Left kidney (tissue), 2 donors: ENCODE data around the gene NSMCE3. TPM values are rescaled to one million over a fixed set of nuclear protein-coding genes. Genes with fewer than 3 reads are reported as not detected.
"Not testable (repeated sequence)": the region's sequence is repeated elsewhere in the genome, so short reads cannot be mapped to it uniquely, and the experiment has no call there.

Source experiments
- DNase-seq: peaks from one replicate; pipeline ENCODE4 v3.0.0-alpha.2; 2013
- polyA plus RNA-seq: library from polyadenylated mRNA; unstranded; fragments of 120-200 nt; gene quantifications from one replicate; pipeline ENCODE4 v1.2.1, GENCODE V29; 2013; ENCODE audit not compliant: insufficient read length

NSMCE3 gene
- polyA plus RNA-seq, 1 donor = 8.2 TPM

DNA sequence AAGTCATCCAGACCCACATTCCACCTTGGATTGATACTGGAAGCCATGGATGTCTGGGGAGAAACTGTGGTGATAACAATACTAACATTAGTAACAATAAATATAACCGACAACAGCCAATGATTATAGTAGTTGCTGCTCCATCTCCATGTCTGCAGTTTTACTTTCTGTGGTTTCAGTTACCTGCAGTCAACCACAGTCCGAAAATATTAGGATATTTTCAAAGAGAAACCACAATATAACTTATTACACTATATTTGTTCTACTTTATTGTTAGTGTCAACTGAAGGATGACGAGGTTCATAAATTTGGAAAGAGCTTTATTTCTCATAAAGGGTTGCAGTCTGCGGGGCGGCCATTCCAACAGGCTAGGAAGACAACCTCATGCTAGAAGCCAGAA is 2.6 kb upstream of the NSMCE3 start:
- no peak for DNase-seq

DNA sequence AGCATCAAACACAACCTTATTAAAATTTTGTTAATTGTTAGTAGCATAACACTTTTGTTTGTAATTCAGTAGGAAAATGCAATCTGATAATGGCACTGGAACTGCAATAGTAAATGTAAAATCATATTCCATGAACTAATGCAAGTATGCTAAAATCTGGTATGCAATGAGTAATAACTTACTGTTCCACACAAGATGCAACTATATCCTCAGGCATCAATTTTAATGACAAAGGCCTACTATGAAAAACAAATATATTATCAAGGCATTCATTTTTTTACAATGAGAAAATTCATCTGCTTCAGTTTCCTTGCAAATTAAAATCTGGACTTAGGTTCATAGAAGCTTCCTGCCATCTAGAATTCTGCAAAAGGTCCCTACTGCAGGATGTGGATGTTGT is 1.4 kb upstream of the NSMCE3 start:
- DNase-seq = no peak

DNA sequence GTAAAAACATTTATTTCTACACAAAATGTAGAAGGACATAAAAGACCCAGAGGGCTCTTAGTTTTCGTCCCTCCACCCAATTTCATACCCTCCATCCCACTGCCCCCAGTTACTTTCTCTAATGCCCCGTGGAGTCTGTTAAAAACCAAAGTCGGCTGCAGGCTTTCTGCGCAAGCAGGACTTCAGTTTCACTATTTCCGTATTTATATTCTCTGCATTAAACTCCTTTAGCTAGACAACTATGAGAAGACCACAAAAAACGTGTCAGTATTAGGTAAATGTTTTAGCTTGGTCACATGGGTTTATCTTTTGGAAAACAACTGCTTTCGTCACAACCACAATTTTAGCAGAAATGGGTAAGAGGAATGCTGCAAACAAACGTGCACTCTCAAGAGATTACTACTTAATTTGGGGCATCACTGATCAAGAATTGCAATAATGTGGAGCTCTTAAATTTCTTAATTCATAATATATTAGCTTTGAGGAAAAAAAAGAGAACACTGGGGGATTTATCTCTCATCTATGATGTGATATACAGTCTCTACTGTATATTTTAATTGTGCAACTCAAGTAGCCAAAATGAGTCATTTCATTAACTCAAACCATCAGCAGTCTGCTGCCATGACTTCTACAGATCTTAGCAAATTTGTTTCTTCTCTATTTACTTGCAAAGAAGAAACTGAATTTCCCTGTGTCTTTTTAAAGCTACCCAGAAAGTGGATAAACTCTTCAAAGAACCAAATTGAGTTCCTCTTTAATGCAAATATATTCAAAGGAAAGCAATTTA is 740 bp upstream of the NSMCE3 start:
- peak; percentile 22 for DNase-seq

DNA sequence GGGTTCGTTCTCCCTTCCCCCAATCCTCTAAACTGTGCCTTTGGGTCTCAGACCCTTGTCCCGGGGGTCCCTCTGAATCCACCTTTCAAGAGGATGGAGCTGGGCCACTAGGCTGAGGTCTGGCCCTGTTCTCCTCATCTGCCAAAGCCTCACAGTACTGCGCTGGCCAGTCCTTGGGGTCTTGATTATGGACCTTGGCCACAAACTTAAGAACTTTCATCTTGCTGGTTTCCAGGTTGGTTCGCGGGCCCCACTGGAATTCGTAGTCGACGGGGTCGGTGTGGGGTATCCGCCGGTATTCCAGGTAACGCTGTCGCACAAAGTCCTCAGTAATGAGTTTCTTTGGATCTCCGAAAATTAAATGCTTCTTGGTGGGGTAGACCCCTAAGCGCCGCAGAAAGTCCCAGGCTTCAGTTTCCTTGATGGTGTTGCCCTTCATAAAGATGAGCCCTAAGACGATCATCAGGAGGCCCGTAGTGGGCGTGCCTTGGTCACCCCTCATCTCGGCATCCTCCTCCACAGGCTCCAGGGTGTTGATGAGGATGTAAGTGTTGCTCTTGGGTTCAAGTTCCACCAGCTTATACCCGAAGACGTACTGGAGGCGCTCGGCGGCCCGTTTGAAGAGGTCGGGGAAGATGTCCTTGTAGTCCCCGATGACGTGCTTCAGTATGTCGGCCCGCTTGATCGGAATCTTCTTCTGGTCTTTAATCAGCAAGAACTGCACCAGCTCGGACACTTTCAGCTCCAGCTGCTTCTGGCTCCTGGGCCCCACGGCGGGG is 727 bp downstream of the NSMCE3 start:
- peak; percentile 38 for DNase-seq

DNA sequence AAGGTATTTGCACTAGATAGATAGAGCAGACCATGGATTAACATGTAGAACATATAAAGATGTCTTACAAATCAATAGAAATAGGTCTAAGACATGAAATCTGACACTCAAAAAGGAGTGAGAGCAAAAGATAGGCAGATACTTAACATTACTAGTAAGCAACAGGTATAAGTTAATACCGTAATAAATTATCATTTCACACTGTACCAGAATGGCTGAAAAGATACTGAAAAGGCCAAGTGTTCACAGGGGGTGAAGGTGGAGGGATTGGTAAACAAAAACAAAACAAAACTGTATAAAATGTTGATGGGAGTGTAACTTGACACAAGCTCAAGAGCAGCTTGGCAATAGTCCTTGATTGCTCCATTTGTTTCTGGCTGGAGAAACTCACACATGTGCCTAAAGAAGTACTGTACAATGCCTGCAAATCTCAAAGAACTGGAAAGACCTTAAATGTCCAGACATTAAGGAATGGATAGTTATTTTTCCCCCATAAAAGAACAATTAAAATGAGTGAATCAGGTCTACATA is 3.5 kb downstream of the NSMCE3 start:
- no peak for DNase-seq

DNA sequence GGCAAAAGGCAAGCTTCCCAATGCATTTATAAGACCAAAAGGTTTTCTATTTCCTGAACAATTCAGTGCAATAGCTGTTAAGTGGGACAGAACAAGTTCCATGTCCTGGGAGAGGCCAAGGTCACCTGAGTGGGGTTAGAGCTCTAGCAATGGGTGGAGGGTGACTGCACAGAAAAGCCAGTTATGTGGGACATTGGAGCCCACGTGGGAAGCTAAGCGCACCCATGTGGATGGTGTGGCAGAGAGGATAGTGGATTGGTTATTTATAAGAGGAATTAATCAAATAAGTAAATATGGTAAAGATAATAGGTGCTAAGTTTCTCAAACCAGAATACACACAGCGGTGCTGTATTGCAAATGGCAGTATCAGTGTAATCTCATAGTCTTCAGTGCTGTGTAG is 6.3 kb downstream of the NSMCE3 start:
- no peak for DNase-seq

DNA sequence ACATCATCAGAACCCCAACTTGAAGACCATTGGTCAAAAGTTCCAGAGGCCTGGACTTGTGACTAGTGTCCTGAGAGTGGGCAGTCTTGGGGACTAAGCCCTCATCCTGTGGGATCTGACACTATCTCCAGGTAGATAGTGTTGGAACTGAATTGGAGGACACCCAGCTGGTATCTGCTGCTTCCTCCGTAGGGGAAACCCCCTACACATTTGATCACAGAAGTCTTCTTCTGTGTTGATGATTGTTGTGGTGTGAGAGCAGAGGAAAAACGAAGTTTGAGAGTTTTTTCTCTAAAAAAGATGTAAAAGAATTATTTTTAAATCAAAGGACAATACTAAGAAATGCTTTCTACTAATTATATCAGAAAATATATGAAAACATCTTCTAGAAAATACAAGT is 6.9 kb downstream of the NSMCE3 start:
- no peak for DNase-seq

DNA sequence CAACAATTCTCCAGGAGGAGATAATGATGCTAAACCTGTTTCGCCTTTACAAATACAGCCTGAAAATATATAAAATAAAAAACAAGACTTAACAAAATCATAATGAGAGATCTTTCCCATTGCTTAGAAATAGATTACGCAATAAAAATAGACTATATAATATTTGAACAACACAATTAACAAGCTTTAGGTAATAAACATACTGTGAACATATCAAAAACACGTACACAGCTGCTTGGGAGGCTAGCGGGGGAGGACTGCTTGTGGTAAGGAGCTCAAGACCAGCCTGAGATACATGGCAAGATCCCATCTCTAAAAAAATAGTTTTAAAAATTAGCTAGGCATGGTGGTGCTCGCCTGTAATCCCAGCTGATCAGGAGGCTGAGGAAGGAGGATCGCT is 8.7 kb downstream of the NSMCE3 start:
- no peak for DNase-seq

DNA sequence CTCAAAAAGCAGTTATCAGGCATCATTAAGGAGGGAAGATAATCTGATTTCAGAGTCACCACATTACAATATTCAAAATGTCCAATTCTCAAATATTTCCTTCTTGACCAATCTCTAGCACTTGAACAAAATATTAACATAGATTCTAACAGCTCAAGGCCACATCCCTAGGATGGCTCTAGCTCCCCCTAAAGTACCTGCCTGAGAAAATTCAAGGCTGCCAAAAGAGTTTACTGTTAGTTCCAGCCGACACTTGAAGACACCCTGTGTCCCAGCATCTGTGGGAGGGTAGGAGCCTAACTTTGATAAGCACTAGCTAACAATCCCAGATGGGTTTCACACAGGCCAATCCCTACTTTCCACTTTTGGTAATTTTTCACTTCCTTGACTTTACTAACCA is 10.4 kb downstream of the NSMCE3 start:
- no peak for DNase-seq

DNA sequence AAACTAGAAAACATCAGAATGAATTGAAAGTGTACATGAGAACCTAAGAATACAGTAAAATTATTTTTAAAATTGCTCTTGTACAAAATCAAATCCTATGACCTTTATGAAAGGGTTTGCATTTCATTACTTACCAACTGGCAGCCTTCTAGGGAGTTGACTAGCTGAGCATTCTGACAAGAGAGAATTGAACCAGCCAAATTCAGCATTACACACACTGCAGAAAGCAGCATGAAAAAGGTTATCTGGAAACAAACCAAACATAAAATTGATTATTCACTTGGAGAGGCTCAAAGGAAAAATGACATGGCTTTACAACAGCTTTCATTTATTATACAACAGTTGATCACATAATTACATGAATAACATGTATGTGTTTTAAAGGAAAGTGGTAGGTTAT is 17.4 kb downstream of the NSMCE3 start:
- no peak for DNase-seq

DNA sequence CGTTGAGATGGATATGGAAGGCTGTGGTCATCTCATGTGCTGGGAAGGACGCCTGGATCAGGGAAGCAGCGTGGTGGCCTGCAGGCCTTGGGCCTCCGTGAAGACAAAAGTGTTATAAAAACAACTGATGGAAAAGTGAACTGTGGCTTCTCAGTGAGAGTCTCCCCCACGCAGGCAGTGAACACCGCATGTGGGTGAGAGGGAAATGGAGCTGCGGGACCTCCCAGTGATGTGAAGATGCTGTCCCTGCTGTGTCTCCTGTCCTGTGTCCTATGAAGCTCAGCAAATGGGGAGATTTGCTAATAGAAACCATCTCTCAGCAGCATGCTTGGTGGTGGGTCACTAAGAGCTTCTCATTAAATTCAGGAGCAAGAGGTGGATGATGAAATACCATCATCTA is 25.1 kb downstream of the NSMCE3 start:
- DNase-seq = no peak

DNA sequence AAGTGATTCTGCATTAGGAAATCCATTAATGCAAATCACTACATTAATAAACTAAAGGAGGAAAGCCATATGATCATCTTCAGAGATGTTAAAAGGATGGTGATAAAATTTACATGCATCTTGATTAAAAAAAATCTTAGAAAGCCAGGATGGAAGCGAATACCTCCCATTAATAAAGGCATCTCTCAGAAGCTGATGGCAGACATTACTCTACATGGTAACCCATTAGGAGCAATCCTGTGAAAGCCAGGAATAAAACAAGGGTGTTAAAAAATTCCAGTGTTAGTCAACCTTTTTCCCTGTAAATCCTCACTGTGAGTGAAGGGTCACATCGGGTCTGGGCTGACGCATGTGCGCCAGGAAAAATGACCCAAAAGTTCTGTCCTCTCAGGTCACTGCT is 25.5 kb downstream of the NSMCE3 start:
- no peak for DNase-seq

DNA sequence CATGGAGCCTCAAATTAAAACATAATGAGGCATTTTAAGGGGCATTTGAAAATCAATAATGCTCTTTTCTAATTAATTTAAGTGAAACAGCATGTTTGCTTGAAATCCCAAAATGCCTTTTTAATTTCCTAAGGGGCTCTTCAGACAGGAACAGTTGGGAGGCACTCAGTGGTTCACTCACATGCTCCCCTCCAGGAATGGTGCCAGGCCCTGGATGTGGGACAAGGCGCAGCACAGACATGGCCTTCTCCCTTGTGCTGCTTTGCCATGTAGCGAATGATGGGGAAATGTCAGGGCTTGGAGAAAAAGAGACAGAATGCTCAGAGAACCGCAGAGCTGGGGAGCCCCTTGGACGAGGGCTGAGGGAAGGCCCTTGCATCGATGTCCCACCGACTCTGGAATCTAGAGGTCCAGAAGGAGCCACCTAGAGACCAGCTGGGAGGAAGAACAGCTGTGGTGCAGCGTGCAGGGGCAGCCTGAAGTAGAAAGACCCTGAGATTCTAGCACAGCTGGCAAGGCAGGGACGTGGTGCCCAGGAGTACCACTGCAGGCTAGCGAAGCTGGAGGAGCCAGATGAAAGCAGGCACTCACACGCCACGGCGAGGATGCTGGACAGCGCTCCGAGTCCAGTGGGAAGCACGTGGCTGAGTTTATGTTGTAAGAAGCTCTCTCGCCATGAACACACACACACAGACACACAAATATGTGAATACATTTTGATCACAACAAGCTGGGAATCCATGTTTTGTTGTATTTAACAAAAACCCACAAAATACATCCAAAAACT is 27.0 kb downstream of the NSMCE3 start:
- no peak for DNase-seq

DNA sequence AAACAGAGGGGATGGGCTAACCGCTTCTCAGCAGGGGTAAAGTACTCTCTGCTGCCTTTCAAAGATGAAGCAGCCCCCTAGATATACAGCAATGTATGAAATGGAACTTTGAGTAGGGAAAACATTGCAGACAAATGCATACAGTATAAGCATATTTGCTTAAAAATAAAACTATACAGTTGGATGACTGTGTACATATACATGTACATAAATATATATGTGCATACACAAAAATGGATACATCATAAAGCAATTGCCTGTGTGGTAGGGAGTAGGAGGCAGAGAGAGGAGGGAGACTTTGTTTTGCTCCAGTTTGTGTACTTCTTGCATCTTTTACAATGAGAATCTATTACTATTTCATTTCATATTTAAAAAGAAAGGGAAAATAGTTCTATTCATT is 28.4 kb downstream of the NSMCE3 start:
- no peak for DNase-seq

DNA sequence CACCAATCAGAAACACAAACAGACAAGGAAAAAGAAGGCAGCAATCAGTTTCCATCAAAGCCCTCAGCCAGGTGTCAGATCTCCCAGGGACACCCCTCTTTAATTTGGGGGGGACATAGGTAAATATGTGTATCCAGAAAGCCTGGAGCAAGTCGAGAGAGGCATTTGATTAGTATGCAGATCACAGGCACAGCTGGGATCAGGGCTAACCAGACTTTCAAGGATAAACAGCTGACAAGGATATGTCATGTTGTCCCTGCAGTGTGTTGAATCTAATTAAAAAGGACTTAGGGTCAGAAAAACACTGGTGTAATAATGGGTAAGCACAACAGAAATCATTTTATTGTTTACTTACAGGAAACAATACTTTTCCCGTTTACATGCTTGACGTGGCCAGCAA is 30.2 kb downstream of the NSMCE3 start:
- DNase-seq = no peak

DNA sequence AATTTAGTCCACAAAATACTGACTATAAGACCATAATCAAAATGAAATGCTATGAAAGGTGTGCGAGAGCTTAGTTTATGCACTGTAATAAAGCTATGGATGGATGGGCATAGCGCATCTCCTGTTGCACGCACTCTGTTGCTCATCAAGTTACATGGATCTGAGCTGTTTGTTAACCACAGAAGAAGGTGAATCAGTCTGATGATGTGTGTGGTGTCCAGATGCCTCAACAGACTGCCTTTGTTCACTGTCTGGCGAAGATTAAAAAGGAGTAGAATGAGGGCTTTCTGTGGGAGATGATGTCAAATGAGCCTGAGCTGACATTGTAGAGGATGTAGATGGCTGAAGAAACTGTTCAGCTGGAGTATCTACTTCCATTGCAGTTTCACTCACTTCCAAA is 36.1 kb downstream of the NSMCE3 start:
- DNase-seq = no peak

DNA sequence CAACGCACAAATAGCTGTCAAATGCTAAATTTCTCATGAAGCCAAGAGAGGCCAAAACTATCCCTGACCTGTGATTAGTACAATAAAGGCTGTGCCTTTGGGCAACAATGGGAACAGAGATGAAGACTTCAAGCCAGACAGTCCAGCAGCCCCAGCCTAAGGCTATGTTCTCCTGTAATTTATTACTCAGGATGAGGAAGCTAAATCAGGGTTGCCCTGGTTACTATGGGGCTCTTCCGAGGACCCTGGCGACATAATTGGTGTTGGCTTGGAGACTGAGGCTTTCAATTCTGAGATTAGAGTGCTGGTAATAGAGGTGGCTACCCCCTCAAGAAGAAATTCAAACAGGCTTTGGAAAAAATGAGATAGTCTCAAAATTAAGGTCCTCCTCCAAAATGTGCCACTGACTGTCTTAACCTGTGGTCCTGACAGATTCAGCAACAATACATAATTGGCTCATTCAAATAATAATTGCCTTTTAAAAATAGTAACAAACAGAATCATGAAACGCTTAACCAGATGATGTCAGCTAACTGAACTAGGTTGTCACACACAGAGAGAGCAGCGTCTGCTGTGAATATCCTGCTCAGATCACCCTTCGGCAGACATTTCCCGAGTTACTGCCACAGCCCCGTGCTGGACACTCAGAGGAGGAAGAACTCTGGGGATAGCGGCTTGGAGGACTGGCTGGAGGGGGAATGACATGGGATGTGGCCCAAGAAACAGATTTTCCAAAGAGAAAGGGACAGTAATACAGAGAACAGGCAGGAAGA is 43.0 kb downstream of the NSMCE3 start:
- DNase-seq = no peak

DNA sequence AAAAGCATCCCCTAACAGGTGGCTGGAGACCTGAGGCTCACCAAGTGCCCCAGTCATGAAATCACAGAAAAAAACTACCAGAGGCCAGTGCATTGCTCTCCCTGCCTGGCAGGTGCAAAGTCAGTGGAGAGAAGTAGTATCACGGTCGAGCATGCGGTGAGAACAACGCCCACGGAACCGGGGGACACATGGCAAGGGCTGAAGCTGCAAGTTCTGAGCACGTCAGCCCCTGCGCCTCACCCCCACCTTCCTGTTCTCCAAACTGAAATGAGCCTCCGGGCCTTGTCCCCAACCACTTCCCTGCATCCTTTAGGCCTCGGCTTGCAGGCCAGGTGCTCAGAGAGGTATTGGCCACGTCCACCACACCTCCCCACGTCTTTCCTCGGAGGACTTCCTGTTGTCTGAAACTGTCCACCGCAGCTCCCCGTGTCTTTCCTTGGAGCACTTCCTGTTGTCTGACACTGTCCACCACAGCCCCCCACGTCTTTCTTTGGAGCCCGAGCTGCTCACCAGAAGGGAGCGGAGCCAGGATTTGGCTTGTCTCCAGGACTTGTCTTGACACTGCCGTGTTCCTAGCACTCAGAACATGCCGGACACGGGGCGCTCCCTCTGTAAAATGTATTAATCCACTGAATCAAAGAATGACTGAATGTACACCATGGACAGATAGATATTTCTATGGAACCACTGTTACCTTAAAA is 43.9 kb downstream of the NSMCE3 start:
- no peak for DNase-seq

DNA sequence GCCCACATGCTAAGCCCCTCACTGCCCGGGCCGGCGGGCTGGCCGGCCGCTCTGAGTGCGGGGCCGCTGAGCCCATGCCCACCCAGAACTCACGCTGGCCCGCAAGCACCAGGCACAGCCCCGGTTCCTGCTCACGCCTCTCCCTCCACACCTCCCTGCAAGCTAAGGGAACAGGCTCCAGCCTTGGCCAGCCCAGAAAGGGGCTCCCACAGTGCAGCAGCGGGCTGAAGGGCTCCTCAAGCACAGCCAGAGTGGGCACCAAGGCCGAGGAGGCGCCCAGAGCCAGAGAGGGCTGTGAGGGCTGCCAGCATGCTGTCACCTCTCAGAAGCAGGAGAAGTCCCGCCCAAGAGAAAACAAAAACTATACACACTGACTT is 44.6 kb downstream of the NSMCE3 start:
- DNase-seq = not testable (repeated sequence)

DNA sequence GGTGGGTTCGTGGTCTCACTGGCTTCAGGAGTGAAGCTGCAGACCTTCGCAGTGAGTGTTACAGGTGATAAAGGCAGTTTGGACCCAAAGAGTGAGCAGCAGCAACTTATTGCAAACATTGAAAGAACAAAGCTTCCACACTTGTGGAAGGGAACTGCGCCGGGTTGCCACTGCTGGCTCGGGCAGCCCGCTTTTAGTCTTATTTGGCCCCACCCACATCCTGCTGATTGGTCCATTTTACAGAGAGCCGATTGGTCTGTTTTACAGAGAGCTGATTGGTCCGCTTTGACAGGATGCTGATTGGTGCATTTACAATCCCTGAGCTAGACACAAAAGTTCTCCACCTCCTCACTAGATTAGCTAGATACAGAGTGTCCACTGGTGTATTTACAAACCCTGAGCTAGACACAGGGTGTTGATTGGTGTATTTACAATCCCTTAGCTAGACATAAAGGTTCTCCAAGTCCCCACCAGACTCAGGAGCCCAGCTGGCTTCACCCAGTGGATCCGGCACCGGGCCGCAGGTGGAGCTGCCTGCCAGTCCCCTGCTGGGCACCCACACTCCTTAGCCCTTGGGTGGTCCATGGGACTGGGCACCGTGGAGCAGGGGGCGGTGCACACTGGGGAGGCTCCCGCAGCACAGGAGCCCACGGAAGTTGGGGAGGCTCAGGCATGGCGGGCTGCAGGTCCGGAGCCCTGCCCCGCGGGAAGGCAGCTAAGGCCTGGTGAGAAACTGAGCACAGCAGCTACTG is 45.2 kb downstream of the NSMCE3 start:
- not testable (repeated sequence) for DNase-seq

DNA sequence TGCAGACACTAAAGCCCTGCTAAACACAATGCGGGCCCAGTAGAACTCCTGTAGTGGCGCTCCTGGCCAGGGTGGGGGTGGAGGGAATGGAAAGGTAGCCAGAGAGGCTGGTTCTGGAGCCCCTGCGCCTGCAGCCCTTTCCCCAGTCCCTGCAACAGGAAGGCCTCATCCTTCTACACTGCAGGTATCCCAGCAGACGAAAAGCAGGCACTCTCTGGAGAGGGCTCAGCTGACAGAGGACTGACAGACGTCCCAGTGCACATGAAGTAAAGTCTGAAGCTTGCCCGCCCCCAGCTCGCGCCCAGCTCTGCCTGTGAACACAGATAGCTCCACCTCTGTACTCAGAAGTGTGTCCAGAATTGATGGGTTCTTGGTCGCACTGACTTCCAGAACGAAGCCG is 46.0 kb downstream of the NSMCE3 start:
- DNase-seq = no peak
